Measurements from ENCODE around the gene ARF4. TPM values are rescaled to one million over a fixed set of nuclear protein-coding genes. Genes with fewer than 3 reads are reported as not detected.

The ARF4 gene
- total and polyA plus RNA-seq, 9 donors: 84.5 to 295 (median 131) TPM

DNA sequence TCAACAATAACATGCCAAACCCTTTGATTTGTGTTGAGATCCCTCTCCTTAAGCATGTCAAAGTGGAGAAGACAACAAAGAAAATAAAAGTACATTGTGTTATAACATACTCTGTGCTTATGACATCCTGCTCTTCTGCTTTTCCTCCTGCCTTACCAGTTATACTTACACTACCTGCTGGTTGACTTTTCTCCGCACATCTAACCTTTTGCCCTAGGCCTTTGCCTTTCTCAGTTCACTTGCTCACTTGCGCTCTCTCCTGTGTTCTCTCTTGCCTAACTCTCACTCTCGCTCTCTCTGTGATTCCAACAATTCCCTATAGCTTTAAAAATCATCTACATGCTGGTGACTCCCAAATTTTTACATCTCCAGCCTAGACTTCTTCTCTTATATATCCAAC lies 58.7 kb downstream of the ARF4 start:
- TF ChIP-seq, protein P1, sequence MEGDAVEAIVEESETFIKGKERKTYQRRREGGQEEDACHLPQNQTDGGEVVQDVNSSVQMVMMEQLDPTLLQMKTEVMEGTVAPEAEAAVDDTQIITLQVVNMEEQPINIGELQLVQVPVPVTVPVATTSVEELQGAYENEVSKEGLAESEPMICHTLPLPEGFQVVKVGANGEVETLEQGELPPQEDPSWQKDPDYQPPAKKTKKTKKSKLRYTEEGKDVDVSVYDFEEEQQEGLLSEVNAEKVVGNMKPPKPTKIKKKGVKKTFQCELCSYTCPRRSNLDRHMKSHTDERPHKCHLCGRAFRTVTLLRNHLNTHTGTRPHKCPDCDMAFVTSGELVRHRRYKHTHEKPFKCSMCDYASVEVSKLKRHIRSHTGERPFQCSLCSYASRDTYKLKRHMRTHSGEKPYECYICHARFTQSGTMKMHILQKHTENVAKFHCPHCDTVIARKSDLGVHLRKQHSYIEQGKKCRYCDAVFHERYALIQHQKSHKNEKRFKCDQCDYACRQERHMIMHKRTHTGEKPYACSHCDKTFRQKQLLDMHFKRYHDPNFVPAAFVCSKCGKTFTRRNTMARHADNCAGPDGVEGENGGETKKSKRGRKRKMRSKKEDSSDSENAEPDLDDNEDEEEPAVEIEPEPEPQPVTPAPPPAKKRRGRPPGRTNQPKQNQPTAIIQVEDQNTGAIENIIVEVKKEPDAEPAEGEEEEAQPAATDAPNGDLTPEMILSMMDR (IDR thresholded peaks at IDR 0.05): no peak
- no peak for TF ChIP-seq EP300 (IDR thresholded peaks at IDR 0.05)
- no peak for TF ChIP-seq POLR2A (IDR thresholded peaks at IDR 0.05)
- Histone ChIP-seq H3K36me3 (no peaks in the 10 kb centered on the region), H3K27ac (no peak overlapping the region), H3K27me3 (no peaks in the 10 kb centered on the region), H3K4me3 (no peak overlapping the region), H3K4me1 (ENCODE audit: insufficient read depth) (no peaks in the 10 kb centered on the region), H3K9me3 (no peaks in the 10 kb centered on the region)
- WGBS, 3 donors: 92 to 95% (median 94%) methylated on average over 3 of the region's 3 CpGs
- intact Hi-C loops (cut with DNase I): no loop called here
- DNase-seq: no peak

DNA sequence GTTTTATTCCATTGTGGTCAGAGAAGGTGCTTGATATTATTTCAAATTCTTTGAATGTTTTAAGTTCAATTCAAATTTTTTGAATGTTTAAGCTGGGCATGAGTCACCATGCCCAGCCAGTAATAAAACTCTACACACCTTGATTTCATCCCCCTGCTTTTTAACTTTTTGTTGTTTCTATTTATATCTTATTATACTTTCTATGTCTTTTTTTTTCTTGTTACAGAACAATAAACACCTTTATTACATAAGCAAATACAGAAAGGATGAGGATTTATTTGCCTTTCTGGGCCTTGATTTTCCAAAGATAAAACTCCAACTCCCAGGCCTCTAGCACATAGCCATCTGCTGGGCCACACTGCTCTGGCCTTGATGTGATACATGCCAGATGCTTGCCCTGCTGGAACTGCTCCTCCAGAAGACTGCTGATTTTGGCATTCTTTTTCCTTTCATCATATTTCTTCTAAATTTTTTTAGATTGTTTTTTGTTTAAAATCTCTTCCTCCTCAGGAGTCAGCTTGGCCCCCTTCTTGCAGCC lies 67.0 kb downstream of the ARF4 start:
- Histone ChIP-seq H3K27me3 (no peaks in the 10 kb centered on the region), H3K27ac (no peak overlapping the region), H3K4me3 (no peak overlapping the region), H3K9me3 (no peaks in the 10 kb centered on the region), H3K4me1 (ENCODE audit: insufficient read depth) (no peaks in the 10 kb centered on the region), H3K36me3 (no peaks in the 10 kb centered on the region)
- no peak for DNase-seq
- TF ChIP-seq EP300 (IDR thresholded peaks at IDR 0.05): no peak
- TF ChIP-seq, protein P1 (IDR thresholded peaks at IDR 0.05): no peak
- no peak for TF ChIP-seq POLR2A (IDR thresholded peaks at IDR 0.05)
- intact Hi-C loops (cut with DNase I): no loop called here

Small RNAs within 50 kb of the gene (small RNA-seq; reads per million reads assigned to genes)
- not detected for gene RNU6-108P
- not detected for gene RNU6-483P
- gene RNU6ATAC26P: not detected

Other genes starting within 250 kb of the ARF4 start
- 10 to 100 TPM in 1 of 7 donors, 1 to 10 TPM in 2, under 1 TPM in 4; 0.20 to 20.1 (median 0.95) TPM for gene DNAH12, start 53.0 kb downstream of the ARF4 start, total RNA-seq
- under 1 TPM; 0.28 to 0.29 TPM for gene DNAH12, start 53.0 kb downstream of the ARF4 start, polyA plus RNA-seq
- 10 to 100 TPM in 6 of 7 donors, 1 to 10 TPM in 1; 8.7 to 24.2 (median 17.8) TPM for gene PDE12, start 41.1 kb downstream of the ARF4 start, total RNA-seq
- 1 to 10 TPM; 4.6 to 7.3 TPM for gene PDE12, start 41.1 kb downstream of the ARF4 start, polyA plus RNA-seq
- gene DENND6A, start 95.7 kb upstream of the ARF4 start, total RNA-seq: 10 to 100 TPM; 17.8 to 52.4 (median 39.9) TPM
- gene DENND6A, start 95.7 kb upstream of the ARF4 start, polyA plus RNA-seq: 10 to 100 TPM; 15.5 to 21.3 TPM
- 100 to 1,000 TPM in 1 of 7 donors, 10 to 100 TPM in 6; 45.8 to 113 (median 75.2) TPM for gene SLMAP, start 159.0 kb upstream of the ARF4 start, total RNA-seq
- 10 to 100 TPM; 26.3 to 56.6 TPM for gene SLMAP, start 159.0 kb upstream of the ARF4 start, polyA plus RNA-seq